Measurements from ENCODE around the gene ZNF157. TPM values are rescaled to one million over a fixed set of nuclear protein-coding genes. Genes with fewer than 3 reads are reported as not detected.

The ZNF157 gene
- total RNA-seq, 1 experiment from 2014 or later: not detected

DNA sequence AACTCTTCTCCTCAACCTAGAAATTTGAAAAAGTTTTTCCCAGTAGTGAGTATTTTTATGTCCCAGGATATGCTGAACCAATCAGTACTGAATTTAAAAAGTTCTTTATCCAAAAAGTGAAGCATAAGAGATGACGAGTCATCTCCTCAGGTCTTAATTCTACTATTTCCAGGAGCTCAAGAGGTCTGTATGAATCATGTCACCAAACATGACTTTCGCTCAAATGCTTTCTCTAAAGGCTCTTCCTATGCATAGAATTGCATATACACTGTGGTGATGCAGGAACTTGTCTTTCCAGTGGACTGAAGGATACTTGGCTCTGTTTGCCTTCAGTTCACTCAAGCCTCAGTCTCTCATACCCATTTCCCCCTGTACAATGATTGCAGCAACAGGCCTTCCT is 76.6 kb downstream of the ZNF157 start:
- no peak for DNase-seq (ENCODE audit: low read depth)

DNA sequence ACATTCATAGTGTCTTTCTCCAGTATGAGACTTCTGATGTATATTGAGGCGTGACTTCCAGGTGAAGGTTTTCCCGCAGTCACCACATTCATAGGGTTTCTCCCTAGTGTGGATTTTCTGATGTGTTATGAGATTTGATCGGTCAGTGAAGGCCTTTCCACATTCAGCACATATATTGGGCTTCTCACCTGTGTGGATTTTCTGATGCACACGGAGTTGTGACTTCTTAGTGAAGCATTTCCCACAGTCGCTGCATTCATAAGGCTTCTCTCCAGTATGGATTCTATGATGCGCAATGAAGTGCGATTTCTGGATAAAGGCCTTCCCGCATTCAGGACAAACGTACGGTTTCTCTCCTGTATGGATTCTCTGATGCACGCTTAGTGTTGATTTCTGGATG is 77.2 kb downstream of the ZNF157 start:
- DNase-seq (ENCODE audit: low read depth): no peak

DNA sequence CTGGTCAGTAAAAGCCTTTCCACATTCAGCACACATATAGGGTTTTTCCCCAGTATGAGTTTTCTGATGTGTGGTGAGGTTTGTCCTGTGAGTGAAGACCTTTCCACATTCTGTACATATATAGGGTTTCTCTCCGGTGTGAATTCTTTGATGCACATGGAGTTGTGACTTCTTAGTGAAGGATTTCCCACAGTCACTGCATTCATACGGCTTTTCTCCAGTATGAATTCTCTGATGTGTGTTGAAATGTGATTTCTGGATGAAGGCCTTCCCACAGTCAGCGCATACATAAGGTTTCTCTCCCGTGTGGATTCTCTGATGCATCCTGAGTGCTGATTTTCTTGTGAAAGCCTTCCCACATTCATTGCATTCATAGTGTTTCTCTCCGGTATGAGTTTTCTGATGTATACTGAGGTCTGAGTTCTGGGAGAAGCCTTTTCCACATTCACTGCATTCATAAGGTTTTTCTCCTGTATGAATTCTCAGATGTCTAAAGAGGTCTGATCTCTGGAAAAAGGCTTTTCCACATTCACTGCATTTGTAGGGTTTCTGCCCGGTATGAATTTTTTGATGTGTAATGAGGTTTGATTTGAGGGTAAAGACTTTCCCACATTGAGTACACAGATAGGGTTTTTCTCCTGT is 77.9 kb downstream of the ZNF157 start:
- DNase-seq (ENCODE audit: low read depth): no peak

DNA sequence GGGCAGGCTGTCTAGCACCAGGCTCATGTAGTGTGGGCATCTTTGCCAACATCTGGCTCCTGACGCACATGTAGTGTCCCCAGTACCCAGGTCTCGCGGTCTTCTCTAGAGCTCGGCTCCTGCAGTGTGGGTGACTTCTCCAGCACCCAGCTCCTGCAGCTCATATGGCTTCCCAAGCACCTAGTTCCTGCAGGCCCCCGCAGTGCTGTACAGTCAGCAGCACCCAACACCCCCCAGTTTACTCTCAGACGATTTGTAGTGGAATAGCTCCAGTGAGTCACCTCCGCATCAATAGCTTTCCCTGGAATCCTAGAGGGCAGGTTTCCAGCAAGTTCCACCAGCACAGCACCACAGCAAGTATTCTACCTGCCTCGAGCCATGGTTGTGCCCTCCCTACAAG is 81.7 kb downstream of the ZNF157 start:
- DNase-seq (ENCODE audit: low read depth): no peak

DNA sequence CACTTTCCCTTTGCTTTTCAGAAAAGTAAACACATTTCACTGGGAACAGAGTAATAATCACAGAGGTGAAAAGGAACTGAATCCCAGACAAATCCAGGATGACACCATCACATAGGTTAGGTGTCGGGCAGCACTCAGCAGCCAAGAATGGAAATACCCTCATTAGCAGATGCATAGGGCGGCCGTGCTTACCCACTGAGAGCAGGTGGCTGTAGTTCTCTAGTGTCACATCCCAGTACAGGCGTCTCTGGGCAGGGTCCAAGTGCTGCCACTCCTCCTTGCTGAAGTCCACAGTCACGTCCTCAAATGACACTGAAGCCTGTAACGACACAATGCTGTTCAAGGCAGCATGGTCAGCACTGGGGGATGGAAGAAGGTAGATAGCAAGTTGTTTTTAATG is 85.7 kb downstream of the ZNF157 start:
- DNase-seq (ENCODE audit: low read depth): no peak

DNA sequence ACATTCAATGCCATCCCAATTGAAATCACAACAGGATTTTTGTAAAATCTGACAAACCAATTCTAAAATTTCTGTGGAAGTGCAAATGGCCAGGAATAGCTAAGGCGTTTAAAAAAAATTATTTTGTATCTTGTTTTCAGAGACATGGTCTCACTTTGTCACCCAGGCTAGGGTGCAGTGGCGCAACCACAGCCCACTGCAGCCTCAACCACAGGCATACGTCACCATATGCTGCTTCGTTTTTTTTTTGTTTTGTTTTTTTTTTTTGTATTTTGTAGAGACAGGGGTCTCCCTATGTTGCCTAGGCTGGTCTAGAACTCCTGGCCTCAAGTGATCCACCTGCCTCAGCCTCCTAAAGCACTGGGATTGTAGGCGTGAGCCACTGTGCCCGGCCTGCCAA is 88.2 kb downstream of the ZNF157 start:
- DNase-seq (ENCODE audit: low read depth): no peak

DNA sequence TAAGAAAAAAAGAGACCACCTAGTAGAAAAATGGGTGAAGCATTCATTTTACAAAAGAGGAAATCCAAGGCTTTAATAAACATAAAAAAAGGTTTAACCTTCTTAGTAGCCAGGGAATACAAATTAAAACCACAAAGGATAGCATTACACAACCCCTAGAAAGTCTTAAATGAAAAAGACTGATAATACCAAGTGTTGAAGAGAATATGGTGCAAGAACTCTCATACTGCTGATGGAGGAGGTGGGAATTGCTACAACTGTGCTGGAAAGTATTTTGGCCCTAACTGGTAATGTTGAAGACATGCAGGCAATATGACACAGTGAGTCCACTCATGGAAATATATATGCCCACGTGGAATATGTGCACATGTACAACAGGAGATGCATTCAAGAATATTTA is 90.2 kb downstream of the ZNF157 start:
- no peak for DNase-seq (ENCODE audit: low read depth)

Small RNAs within 50 kb of the gene (small RNA-seq; reads per million reads assigned to genes)
- not detected for gene SNORA11C

Other genes starting within 250 kb of the ZNF157 start
- 118 and 120 TPM in 2 replicates for gene NDUFB11, start 225.9 kb upstream of the ZNF157 start, total RNA-seq (2014; rRNA removed; shearing (Covaris generic))
- gene RBM10, start 225.4 kb upstream of the ZNF157 start, total RNA-seq (2014; rRNA removed; shearing (Covaris generic)): 62.7 and 67.3 TPM in 2 replicates
- 172 and 212 TPM in 2 replicates for gene UBA1, start 176.7 kb upstream of the ZNF157 start, total RNA-seq (2014; rRNA removed; shearing (Covaris generic))
- gene CDK16, start 151.9 kb upstream of the ZNF157 start, total RNA-seq (2014; rRNA removed; shearing (Covaris generic)): 80.3 and 91.8 TPM in 2 replicates
- 28.1 and 33.2 TPM in 2 replicates for gene USP11, start 137.6 kb upstream of the ZNF157 start, total RNA-seq (2014; rRNA removed; shearing (Covaris generic))
- 8.4 and 8.6 TPM in 2 replicates for gene ZNF41, start 112.6 kb downstream of the ZNF157 start, total RNA-seq (2014; rRNA removed; shearing (Covaris generic))
- gene ARAF, start 190.6 kb downstream of the ZNF157 start, total RNA-seq (2014; rRNA removed; shearing (Covaris generic)): 25.0 and 32.4 TPM in 2 replicates
- gene TIMP1, start 211.9 kb downstream of the ZNF157 start, total RNA-seq (2014; rRNA removed; shearing (Covaris generic)): 141 and 185 TPM in 2 replicates
- not detected in 2 replicates for gene SYN1, start 249.3 kb downstream of the ZNF157 start, total RNA-seq (2014; rRNA removed; shearing (Covaris generic))